Osteoblast (primary cell): ENCODE data around the gene RGPD8. TPM values are rescaled to one million over a fixed set of nuclear protein-coding genes. Genes with fewer than 3 reads are reported as not detected.

ENCODE experiments used
- DNase-seq: peaks from one replicate; pipeline ENCODE4 v3.0.0; 2011; ENCODE audit warnings: low spot score, mixed read lengths; ENCODE audit not compliant: insufficient read length; ENCODE audit errors: missing footprints
- H2AFZ ChIP-seq: 2 replicates; pipeline ENCODE4 v1.6.0; 2011; ENCODE audit warnings: mild to moderate bottlenecking, low read length
- H3K27ac ChIP-seq: 2 replicates; pipeline ENCODE4 v1.5.1; 2011; ENCODE audit warnings: mild to moderate bottlenecking, low read depth, low read length, moderate library complexity
- H3K27me3 ChIP-seq: 2 replicates; pipeline ENCODE4 v1.6.0; 2012; ENCODE audit warnings: mild to moderate bottlenecking, control low read depth, inconsistent platforms, low read length, moderate library complexity; ENCODE audit not compliant: insufficient read depth
- H3K36me3 ChIP-seq: 2 replicates; pipeline ENCODE4 v1.5.1; 2011; ENCODE audit warnings: mild to moderate bottlenecking, low read length, control low read depth, moderate library complexity; ENCODE audit not compliant: insufficient read depth
- H3K4me1 ChIP-seq: 2 replicates; pipeline ENCODE4 v1.5.1; 2011; ENCODE audit warnings: mild to moderate bottlenecking, low read length, control low read depth, moderate library complexity; ENCODE audit not compliant: insufficient read depth
- H3K4me2 ChIP-seq: 2 replicates; pipeline ENCODE4 v1.6.0; 2011; ENCODE audit warnings: mild to moderate bottlenecking, low read length; ENCODE audit not compliant: insufficient read depth
- H3K4me3 ChIP-seq: fragments of 200-600 bp; sonication (generic); 3 replicates; pipeline ENCODE4 v1.5.1; 2012; ENCODE audit warnings: mild to moderate bottlenecking, low read length, inconsistent platforms; ENCODE audit not compliant: insufficient read depth
- H3K79me2 ChIP-seq: 2 replicates; pipeline ENCODE4 v1.6.0; 2012; ENCODE audit warnings: mild to moderate bottlenecking, low read length, control low read depth, inconsistent platforms; ENCODE audit not compliant: insufficient read depth
- H3K9me3 ChIP-seq: 2 replicates; pipeline ENCODE4 v1.5.1; 2011; ENCODE audit warnings: low read depth, low read length, control low read depth
- H4K20me1 ChIP-seq: 2 replicates; pipeline ENCODE4 v1.6.0; 2012; ENCODE audit warnings: mild to moderate bottlenecking, low read length, control low read depth; ENCODE audit not compliant: insufficient read depth
- total RNA-seq: library from RNA; depleted of rRNA; stranded (reverse); fragments of >200 nt; gene quantifications from 2 replicates; pipeline ENCODE4 v1.2.3, GENCODE V29; 2012
- TF ChIP-seq, protein P1 (sequence below): IDR thresholded peaks from 2 replicates; pipeline ENCODE4 v1.5.1; 2011; ENCODE audit warnings: mild to moderate bottlenecking, low read depth, low read length, moderate library complexity; ENCODE audit errors: extremely low read depth

Gene RGPD8
- total RNA-seq, 1 donor = 25.0 TPM

DNA sequence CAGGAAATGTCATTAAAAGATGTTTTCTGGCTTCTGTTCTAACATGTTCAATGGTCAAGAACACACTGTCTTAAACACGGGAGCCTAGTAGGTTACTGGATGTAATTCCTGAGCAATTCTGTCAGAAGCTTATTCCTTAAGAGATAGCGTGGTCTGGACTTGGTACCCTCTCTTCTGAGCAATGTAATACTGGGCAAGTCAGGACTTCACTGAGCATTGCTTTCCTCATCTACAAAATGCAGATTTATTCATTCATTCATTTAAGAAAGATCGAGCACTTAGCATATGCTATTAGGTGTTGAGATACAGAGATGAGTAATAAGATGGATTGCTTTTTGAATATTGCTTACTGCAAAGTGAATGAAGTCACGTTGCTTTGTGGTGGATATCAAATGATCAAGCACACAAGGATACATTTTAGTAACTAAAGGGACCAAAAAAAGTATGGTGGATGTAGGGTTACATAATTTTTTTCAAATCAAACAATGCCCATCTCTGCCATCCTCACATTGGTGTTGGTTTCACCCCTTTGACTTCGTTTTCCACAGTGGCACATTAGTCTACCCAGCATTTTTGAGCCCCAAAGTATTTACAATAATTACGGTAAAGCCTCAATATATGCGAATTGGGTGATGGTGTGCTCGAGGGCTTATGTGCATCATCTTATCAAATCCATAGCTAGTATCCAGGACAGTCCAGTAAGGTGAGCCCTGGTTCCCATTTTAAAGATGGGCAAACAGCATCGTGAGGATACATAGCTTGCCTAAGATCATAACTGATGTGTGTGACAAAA, 92.8 kb downstream of the RGPD8 start:
- H3K36me3 ChIP-seq = no peaks in the 10 kb centered on the region
- no peak overlapping the region for H3K4me2 ChIP-seq
- no peaks in the 10 kb centered on the region for H4K20me1 ChIP-seq
- no peaks in the 10 kb centered on the region for H3K27me3 ChIP-seq
- TF ChIP-seq, protein P1, sequence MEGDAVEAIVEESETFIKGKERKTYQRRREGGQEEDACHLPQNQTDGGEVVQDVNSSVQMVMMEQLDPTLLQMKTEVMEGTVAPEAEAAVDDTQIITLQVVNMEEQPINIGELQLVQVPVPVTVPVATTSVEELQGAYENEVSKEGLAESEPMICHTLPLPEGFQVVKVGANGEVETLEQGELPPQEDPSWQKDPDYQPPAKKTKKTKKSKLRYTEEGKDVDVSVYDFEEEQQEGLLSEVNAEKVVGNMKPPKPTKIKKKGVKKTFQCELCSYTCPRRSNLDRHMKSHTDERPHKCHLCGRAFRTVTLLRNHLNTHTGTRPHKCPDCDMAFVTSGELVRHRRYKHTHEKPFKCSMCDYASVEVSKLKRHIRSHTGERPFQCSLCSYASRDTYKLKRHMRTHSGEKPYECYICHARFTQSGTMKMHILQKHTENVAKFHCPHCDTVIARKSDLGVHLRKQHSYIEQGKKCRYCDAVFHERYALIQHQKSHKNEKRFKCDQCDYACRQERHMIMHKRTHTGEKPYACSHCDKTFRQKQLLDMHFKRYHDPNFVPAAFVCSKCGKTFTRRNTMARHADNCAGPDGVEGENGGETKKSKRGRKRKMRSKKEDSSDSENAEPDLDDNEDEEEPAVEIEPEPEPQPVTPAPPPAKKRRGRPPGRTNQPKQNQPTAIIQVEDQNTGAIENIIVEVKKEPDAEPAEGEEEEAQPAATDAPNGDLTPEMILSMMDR = no peak
- no peaks in the 10 kb centered on the region for H3K9me3 ChIP-seq
- no peak for DNase-seq
- H3K4me1 ChIP-seq = no peaks in the 10 kb centered on the region
- H2AFZ ChIP-seq = no peak overlapping the region
- H3K4me3 ChIP-seq = no peak overlapping the region
- H3K79me2 ChIP-seq = no peaks in the 10 kb centered on the region
- no peak overlapping the region for H3K27ac ChIP-seq

DNA sequence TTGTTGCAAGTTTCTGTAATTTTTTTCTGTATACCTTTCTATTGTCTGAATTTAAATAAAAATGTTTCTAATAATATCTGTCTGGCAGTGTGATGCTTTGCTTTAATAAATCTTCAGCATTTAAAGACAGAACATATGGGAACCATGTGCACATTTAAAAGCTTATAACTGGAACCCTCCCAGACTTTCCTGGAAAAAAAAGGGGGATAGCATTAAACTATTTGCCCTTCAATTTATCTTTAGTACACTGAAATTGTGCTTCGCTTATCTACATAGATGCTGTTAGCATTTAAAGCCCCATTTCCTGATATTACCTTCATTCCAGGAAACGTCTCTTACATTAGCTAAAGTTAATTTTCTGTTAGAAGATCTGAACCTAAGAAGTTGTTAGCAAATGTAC, 93.5 kb downstream of the RGPD8 start:
- Histone ChIP-seq H2AFZ (no peak overlapping the region), H4K20me1 (no peaks in the 10 kb centered on the region), H3K9me3 (no peaks in the 10 kb centered on the region), H3K4me3 (no peak overlapping the region), H3K27me3 (no peaks in the 10 kb centered on the region), H3K4me1 (no peaks in the 10 kb centered on the region), H3K79me2 (no peaks in the 10 kb centered on the region), H3K36me3 (no peaks in the 10 kb centered on the region), H3K4me2 (no peak overlapping the region), H3K27ac (no peak overlapping the region)
- TF ChIP-seq, protein P1 = no peak
- no peak for DNase-seq

DNA sequence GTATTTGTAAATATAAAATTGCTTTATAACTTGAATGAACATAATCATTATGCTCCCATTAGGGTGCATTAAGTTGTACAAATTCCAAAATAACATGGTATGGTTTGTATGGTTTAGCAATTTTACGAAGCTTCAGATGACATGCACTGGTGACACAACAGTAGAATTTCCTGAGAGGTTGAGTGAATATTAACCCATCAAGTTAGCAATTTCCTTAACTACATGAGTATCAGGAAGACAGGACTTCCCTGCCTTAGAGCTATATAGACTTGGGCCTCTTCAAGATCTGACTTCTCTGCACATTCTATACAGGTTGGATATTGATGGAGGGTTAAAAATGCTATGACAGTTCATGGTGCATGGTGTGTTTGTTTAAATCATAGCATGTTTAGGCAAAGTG, 97.8 kb downstream of the RGPD8 start:
- DNase-seq = no peak
- TF ChIP-seq, protein P1 = no peak
- Histone ChIP-seq H2AFZ (no peak overlapping the region), H3K4me3 (no peak overlapping the region), H4K20me1 (no peaks in the 10 kb centered on the region), H3K36me3 (peaks cover 10% of the 10 kb centered on the region), H3K4me2 (no peak overlapping the region), H3K9me3 (no peaks in the 10 kb centered on the region), H3K27ac (no peak overlapping the region), H3K4me1 (no peaks in the 10 kb centered on the region), H3K79me2 (no peaks in the 10 kb centered on the region), H3K27me3 (no peaks in the 10 kb centered on the region)

DNA sequence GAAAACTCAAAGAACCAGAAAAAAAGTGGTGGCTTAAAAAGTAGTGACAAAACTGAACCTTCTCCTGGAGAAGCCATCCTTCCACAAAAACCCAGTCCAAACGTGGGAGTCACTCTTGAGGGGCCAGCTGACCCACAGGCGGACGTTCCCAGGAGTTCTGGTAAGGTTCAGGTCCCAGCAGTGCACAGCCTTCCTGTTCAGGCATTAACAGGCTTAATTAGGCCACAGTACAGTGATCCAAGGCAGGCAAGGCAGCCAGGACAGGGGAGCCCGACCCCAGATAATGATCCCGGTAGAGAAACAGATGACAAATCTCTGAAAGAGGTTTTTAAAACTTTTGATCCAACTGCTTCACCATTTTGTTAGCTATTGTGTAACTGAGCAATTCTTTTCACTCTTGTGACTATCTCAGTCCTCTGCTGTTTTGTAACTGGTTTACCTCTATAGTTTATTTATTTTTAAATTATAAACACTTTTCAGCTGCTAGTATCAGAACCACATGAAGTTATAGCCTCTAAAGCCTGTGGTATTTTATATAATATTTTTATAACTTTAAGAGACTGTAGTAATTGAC, 101.2 kb downstream of the RGPD8 start:
- H3K4me1 ChIP-seq = no peaks in the 10 kb centered on the region
- no peak for DNase-seq
- H3K36me3 ChIP-seq = peaks cover 10% of the 10 kb centered on the region
- H2AFZ ChIP-seq = no peak overlapping the region
- TF ChIP-seq, protein P1 = no peak
- no peaks in the 10 kb centered on the region for H3K79me2 ChIP-seq
- H4K20me1 ChIP-seq = no peaks in the 10 kb centered on the region
- H3K4me2 ChIP-seq = no peak overlapping the region
- no peaks in the 10 kb centered on the region for H3K9me3 ChIP-seq
- H3K27me3 ChIP-seq = no peaks in the 10 kb centered on the region
- H3K4me3 ChIP-seq = no peak overlapping the region
- H3K27ac ChIP-seq = no peak overlapping the region
